GM19099 (cell line): ENCODE measurements around the gene PLEKHJ1.

Experiments
- POLR2A ChIP-seq: IDR thresholded peaks from 3 replicates; pipeline ENCODE4 v1.6.1; 2011; ENCODE audit warnings: low read depth; ENCODE audit not compliant: insufficient read length; ENCODE audit errors: extremely low read depth

The PLEKHJ1 gene

DNA sequence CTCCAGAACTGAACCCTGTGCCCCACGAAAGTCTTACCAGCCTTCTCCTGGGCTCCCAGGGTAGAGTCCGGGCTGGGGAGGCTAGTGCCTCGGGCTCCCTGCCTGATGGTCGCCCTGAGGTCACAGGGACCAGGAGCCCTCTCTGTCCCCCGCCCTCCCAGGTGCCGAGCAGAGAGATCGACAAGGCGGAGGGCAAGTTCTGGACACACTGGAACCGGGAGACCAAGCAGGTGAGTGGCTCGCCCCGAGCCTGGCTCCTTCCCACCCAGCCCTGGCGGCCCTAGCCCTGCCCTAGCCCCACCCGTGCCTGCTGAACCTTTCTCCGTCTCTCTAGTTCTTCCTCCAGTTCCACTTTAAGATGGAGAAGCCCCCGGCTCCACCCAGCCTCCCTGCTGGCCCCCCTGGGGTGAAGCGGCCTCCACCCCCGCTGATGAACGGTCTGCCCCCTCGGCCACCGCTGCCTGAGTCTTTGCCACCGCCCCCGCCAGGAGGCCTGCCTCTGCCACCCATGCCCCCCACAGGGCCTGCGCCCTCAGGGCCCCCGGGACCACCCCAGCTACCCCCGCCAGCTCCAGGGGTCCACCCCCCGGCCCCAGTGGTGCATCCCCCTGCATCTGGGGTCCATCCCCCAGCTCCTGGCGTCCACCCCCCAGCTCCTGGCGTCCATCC is 11.4 kb upstream of the PLEKHJ1 start:
- no peak for TF ChIP-seq POLR2A

DNA sequence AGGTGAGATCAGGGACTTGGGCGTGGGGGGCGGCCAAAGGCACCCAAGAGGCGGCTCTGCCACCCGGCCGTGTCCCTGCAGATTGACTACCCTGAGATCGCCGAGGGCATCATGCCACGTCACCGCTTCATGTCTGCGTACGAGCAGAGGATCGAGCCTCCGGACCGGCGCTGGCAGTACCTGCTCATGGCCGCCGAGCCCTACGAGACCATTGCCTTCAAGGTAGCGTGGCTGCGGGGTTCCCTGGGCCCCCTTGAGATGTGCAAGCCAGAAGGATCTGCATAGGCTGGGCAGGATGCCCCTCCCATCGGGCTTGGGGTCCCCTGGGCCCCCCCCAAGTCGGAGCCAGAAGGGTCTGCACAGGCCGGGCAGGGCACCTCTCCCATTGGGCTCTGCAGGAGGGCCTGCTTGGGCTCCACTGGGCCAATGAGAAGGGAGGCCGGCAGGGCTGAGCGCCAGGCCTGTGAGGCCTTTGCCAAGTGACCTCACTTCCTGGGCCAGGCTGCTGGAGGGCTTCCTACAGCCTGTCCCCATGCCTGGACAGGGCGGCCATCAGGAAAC is 10.8 kb upstream of the PLEKHJ1 start:
- no peak for TF ChIP-seq POLR2A

DNA sequence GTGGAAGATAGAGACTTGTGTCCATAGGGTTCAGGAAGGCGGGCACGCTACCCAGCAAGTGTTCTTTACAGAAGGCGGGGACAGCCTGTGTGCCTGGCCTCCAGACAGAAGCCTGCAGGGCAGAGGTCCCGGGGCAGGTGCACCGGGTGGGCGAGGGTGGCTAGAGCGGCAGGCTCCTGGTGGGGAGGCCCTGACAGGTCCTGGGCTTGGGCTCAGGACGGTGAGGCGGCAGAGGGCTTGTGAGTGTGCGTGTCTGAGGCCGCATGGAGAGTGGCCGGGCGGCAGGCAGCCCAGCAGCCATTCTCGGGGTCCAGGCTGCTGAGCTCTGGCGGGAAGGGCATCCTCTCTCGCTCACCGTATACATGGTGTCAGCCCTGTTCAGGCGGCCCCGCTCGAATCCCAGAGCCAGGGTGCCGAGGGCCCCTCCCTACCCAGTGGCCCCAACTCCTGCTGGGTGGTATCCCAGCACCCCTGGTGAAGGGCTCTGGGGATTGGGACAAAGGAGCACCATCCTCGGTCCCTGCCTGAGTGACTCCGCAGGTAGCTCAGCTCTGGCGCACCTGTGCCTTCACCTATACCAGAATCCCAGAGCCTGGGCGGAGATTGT is 10.0 kb upstream of the PLEKHJ1 start:
- no peak for TF ChIP-seq POLR2A

- TF ChIP-seq POLR2A = no peak
Measured at GRCh38 chr19:2245273-2245672, 9.1 kb upstream of the PLEKHJ1 start.

- TF ChIP-seq POLR2A = no peak
Measured at GRCh38 chr19:2244486-2244885, 8.4 kb upstream of the PLEKHJ1 start.

GRCh38 chr19:2244125-2244411 is 7.9 kb upstream of the PLEKHJ1 start:
- TF ChIP-seq POLR2A = no peak

DNA sequence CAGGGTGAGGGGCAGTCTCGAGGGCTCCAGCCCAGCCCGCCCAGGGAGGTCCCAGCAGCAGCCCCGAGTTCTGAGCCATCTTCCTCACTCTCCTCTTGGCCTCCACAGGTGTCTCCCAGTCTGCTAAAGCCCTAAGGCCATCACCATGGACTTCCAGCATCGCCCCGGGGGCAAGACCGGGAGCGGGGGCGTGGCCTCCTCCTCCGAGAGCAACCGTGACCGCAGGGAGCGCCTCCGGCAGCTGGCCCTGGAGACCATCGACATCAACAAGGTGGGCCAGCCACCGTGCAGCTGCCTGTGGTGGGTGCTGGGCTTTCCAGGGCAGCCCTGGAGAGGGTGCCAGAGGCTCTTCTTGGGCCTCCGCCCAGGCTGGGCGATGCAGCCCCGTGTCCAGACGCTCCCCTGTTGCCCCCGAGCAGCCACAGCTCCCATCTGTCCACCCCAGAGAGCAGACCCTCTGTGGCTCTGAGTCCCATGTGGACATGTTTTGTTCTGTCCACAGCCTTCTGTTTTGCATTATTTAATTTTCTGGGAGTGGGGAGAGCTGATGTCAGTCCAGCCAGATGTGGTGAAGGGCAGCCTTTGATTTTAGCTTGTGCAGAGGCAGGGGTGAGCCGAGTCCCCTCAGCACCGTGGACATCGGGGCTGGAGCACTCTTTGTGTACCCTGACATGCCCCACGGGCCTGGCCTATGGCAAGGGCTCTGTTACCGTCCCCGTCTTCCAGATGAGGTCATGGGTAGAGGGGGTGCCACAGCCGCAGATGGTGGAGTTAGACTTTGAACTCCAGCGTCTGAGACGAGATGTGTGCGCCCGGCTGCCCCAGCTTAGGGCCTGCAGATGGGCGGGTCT is 7.4 kb upstream of the PLEKHJ1 start:
- TF ChIP-seq POLR2A = no peak

GRCh38 chr19:2242816-2243215 is 6.7 kb upstream of the PLEKHJ1 start:
- TF ChIP-seq POLR2A = no peak

- TF ChIP-seq POLR2A = no peak
Measured at GRCh38 chr19:2242092-2242537, 6.0 kb upstream of the PLEKHJ1 start.

- TF ChIP-seq POLR2A = no peak
Measured at GRCh38 chr19:2240881-2241760, 5.0 kb upstream of the PLEKHJ1 start.

DNA sequence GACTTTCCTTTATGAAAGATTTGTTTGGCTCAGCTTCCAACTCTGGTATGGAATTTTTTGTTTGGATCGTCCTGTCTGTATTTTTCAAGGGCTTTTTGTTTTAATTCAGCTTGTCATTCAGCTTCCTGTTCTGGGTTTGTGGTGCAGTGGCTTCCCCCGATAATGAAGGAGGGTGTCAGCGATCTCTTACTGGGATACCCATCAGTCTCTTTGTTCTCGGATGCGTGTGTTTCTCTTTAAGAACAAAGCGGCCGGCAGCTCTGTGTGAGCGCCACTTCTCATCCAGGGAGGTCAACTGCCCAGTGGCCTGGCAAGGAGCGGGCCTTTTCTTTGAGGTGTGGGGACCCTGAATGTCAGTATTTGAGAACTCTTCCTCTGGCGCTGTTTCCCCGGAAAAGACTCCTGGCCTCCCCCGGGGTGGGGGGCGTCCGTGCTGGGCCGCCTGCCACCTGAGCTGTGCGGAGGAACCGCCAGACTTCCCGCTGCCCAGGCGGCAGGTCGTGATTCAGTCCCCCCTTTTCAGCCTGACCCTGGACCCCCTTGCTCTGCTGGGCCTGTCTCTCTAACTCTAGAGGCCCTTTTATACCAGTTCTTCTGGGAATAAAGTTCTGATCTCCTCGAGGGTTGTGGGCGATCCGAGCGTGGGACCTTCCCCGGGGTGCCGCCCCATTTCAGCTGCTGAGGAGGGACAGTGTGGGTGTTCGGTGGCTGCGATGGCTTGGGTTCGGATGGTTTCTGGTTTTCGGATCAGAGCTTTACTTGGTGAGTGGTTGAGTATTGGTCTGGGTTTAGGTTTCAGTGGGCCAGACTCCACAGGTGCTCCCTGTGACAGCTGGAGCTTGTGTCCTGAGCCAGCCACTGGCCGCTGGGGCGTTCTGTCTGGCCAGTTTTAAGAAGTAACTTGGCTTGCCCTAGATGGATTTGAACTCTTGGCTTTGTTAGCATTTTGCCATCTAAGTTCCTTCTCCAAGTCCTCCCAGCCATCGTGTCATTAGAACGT is 3.9 kb upstream of the PLEKHJ1 start:
- no peak for TF ChIP-seq POLR2A

- no peak for TF ChIP-seq POLR2A
Measured at GRCh38 chr19:2239173-2239572, 3.0 kb upstream of the PLEKHJ1 start.

DNA sequence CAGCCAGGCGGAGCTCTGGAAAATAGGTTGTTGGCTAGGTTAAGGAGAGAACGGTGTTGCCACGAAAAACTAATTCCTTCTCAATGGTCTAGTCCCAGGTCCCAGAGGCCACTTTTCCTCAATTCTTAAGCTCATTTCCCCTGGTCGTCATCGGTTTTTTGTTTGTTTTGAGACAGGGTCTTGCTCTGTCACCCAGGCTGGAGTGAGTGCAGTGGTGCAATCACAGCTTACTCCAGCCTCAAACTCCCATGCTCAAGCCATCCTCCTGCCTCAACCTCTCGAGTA is 1.7 kb upstream of the PLEKHJ1 start:
- no peak for TF ChIP-seq POLR2A
